AG04449 (cell line): ENCODE data around the gene DMBX1.

Experiments used
- CTCF ChIA-PET: fragments of 350-600 bp; formaldehyde crosslinking; extraction: SDS; loops from one replicate; lab custom pipeline; 2021; ENCODE audit warnings: antibody characterized with exemption; lab: Yijun Ruan, JAX
- POLR2A ChIA-PET: fragments of 400-600, 350-600 bp; formaldehyde crosslinking; extraction: SDS; loops from one replicate; lab custom pipeline; 2020; ENCODE audit warnings: antibody characterized with exemption, inconsistent platforms; lab: Yijun Ruan, JAX
- DNase-seq: peaks from one replicate; pipeline ENCODE4 v3.0.0-alpha.2; 2010; ENCODE audit warnings: low read depth, low spot score
- H3K4me3 ChIP-seq: 2 replicates; pipeline ENCODE4 v1.5.1; 2011; ENCODE audit warnings: low read depth, mild to moderate bottlenecking, control low read depth, low read length
- TF ChIP-seq, protein P1 (sequence below): IDR thresholded peaks from one replicate; pipeline ENCODE4 v1.5.1; 2011; ENCODE audit warnings: mild to moderate bottlenecking, moderate library complexity, low read length, control low read depth, inconsistent platforms; ENCODE audit not compliant: insufficient read depth; ENCODE audit errors: missing control alignments

The DMBX1 gene

DNA sequence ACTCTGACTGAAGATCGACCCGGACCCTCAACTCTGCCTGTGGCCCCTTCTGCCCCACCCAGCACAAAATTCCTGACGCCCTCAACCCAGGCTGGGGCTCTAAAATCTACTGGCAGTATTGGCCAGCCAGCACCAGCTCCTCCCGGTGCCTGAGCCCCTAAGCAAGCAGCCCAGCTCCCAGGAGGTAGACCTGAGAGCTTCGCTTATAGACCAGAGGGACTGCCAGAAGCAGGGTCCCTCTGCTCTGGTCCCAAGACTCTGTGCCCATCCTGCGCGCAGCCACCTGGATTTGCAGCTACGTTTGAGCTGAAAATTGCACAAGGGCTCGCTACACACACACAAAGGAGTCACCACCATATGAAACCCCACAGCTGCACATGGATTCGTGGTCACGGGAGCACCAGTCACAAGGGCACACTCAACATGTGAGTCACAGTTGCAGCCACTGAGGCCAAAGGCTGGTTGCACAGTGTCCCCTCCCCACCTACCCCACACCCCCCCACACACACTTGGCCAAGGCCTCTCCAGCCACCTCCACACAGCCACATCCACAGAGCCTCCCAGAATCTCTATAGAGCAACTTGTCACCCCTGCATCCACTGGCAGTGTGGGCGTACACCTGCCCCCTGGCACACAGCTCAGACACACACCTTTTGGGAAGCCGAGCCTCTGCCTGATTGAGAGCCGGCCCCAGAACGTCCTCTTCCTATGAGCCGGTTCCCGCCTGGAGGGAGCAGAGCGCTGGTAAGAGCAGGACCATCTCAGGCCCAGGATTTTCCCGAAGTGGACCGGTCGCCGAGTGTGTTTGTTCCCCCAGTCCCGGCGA is 1.1 kb upstream of the DMBX1 start:
- no peak for DNase-seq
- CTCF ChIA-PET = interaction anchor here (0.8 to 4.9 kb wide), 9 partner anchors 9 to 47 kb away, joined by 3 to 63 read pairs (median 5); no protein-coding TSS in a partner anchor
- TF ChIP-seq, protein P1, sequence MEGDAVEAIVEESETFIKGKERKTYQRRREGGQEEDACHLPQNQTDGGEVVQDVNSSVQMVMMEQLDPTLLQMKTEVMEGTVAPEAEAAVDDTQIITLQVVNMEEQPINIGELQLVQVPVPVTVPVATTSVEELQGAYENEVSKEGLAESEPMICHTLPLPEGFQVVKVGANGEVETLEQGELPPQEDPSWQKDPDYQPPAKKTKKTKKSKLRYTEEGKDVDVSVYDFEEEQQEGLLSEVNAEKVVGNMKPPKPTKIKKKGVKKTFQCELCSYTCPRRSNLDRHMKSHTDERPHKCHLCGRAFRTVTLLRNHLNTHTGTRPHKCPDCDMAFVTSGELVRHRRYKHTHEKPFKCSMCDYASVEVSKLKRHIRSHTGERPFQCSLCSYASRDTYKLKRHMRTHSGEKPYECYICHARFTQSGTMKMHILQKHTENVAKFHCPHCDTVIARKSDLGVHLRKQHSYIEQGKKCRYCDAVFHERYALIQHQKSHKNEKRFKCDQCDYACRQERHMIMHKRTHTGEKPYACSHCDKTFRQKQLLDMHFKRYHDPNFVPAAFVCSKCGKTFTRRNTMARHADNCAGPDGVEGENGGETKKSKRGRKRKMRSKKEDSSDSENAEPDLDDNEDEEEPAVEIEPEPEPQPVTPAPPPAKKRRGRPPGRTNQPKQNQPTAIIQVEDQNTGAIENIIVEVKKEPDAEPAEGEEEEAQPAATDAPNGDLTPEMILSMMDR = no peak
- no peak overlapping the region for H3K4me3 ChIP-seq
- POLR2A ChIA-PET = interaction anchor here (0.5 kb wide), 1 partner anchor 23 kb away, joined by 3 read pairs; no protein-coding TSS in a partner anchor

DNA sequence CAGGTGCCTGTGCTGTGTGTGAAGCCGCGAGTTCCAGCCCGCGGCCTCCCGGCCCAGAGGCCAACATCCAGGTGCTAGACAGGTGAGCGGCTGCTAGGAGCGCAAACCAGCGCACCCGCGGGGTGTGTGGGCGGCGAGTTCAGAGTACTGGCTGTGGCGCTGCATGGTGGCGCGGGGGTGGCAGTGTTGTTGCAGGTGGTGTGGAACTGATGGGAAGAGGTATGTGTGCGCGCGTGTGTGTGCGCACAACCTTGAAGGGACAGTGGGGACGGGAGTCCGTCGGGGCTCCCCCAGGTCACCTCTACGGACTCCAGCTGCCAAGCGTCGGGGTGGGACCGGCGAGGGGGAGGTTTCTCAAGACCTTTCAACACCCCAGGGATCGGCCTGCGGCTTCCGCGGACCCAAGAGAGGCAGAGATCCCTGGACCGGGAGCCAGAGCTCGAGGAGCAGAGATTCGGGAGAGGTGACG is 433 bp upstream of the DMBX1 start:
- TF ChIP-seq, protein P1 = no peak
- DNase-seq = no peak
- ChIA-PET CTCF (interaction anchor here (2.1 to 4.9 kb wide), 3 partner anchors 12 to 39 kb away, joined by 6 to 63 read pairs (median 32); no protein-coding TSS in a partner anchor), POLR2A (no interaction called here)
- H3K4me3 ChIP-seq = no peak overlapping the region

- no peak for DNase-seq
- POLR2A ChIA-PET = no interaction called here
- TF ChIP-seq, protein P1 = no peak
- CTCF ChIA-PET = interaction anchor here (2.0 to 4.9 kb wide), 2 partner anchors 12 to 38 kb away, joined by 7 to 63 read pairs; no protein-coding TSS in a partner anchor
- H3K4me3 ChIP-seq = no peak overlapping the region
These were observed 695 bp downstream of the DMBX1 start for GRCh38 chr1:46490406-46490655.

- ChIA-PET CTCF (interaction anchor here (1.0 to 4.9 kb wide), 5 partner anchors 10 to 43 kb away, joined by 3 to 63 read pairs (median 6); no protein-coding TSS in a partner anchor), POLR2A (no interaction called here)
- no peak overlapping the region for H3K4me3 ChIP-seq
These were observed 1.2 kb downstream of the DMBX1 start for GRCh38 chr1:46490656-46491442.

DNA sequence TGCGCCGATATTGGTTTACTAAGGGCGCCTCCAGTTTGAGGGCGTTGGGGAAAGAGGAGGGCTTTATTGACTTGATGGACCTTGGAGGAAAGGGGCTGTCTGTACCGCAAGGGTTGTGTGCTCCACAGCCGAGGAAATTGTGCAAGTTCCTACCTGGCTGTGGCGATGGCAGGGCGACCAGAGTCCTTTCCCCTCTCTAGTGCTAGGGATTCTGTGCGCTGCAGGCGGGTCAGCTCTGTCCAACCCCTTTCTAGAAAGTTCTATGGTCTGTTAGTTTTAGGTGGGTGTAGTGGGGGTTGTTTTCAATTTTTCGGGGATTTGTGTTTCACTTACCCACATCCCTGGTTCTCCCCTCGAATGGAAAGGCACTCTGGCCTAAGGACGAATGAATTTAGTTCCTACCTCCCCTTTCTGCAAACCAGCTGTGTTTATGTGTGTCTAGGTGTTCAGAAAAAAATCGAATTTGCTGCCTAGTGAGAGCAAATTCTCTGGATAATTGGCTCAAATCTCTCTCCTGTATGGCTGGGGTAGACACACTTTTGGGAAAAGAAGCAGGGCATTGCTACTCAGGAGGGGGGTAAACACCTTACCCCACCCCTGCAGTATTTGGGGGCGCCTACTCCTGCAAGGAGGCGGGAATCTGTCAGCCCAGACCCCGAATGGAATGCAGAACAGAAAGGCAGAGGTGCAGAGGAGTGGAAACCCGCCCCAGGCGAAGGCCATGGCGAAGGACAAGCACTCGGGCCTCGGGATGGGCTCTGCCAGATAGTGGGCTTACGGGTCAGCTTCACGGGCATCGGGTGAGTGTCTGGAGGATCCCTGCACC is 2.0 kb downstream of the DMBX1 start:
- DNase-seq = no peak
- TF ChIP-seq, protein P1 = no peak
- no peak overlapping the region for H3K4me3 ChIP-seq
- POLR2A ChIA-PET = no interaction called here
- CTCF ChIA-PET = interaction anchor here (1.0 to 4.2 kb wide), 6 partner anchors 11 to 44 kb away, joined by 3 to 19 read pairs (median 6); no protein-coding TSS in a partner anchor

More at GRCh38 chr1:46490656-46491442, 1.2 kb downstream of the DMBX1 start:
- TF ChIP-seq, protein P1 = no peak
- DNase-seq = no peak
